KMS-11 (cell line): Measurements from ENCODE around the gene NKAIN4.

ENCODE experiments used
- H2AFZ ChIP-seq: fragments of 200-600 bp; sonication (generic); 2 replicates; pipeline ENCODE4 v1.6.1; 2016; ENCODE audit warnings: antibody characterized with exemption, mixed run types, low read depth
- H3K27ac ChIP-seq: fragments of 200-600 bp; sonication (generic); 2 replicates; pipeline ENCODE4 v1.6.1; 2016; ENCODE audit warnings: mild to moderate bottlenecking, mixed run types
- H3K27me3 ChIP-seq: fragments of 200-600 bp; sonication (generic); 2 replicates; pipeline ENCODE4 v1.6.1; 2017; ENCODE audit warnings: mild to moderate bottlenecking, low read depth, mixed run types, moderate library complexity; ENCODE audit not compliant: insufficient read depth
- H3K36me3 ChIP-seq: fragments of 200-600 bp; sonication (generic); 2 replicates; pipeline ENCODE4 v1.6.1; 2017; ENCODE audit warnings: mild to moderate bottlenecking, mixed run types; ENCODE audit not compliant: insufficient read depth
- H3K4me1 ChIP-seq: fragments of 200-600 bp; sonication (generic); 2 replicates; pipeline ENCODE4 v1.6.1; 2016; ENCODE audit warnings: mild to moderate bottlenecking, low read depth, mixed run types; ENCODE audit not compliant: poor library complexity, severe bottlenecking
- H3K4me2 ChIP-seq: fragments of 200-600 bp; sonication (generic); 2 replicates; pipeline ENCODE4 v1.7.0; 2016; ENCODE audit warnings: mild to moderate bottlenecking, mixed run types
- H3K4me3 ChIP-seq: fragments of 200-600 bp; sonication (generic); IDR thresholded peaks from 2 replicates; pipeline ENCODE4 v1.6.1; 2017; ENCODE audit warnings: low read depth, low read length, mixed read lengths; ENCODE audit not compliant: insufficient read depth
- H3K79me2 ChIP-seq: fragments of 200-600 bp; sonication (generic); 2 replicates; pipeline ENCODE4 v1.6.1; 2016; ENCODE audit warnings: low read depth, mixed run types; ENCODE audit not compliant: insufficient read depth
- H3K9ac ChIP-seq: fragments of 200-600 bp; sonication (generic); 2 replicates; pipeline ENCODE4 v1.6.1; 2016; ENCODE audit warnings: mild to moderate bottlenecking, mixed run types
- H4K20me1 ChIP-seq: fragments of 200-600 bp; sonication (generic); 2 replicates; pipeline ENCODE4 v1.6.1; 2016; ENCODE audit warnings: mild to moderate bottlenecking, mixed run types; ENCODE audit not compliant: insufficient read depth
- CTCF ChIP-seq: fragments of 200-600 bp; sonication (generic); conservative IDR thresholded peaks from 2 replicates; pipeline ENCODE4 v1.6.1; 2017; ENCODE audit warnings: low read depth, mild to moderate bottlenecking, antibody characterized with exemption, low read length, moderate library complexity, mixed read lengths

Gene NKAIN4

GRCh38 chr20:63234693-63235398, 19.4 kb downstream of the NKAIN4 start:
- Histone ChIP-seq H3K79me2 (no peaks in the 10 kb centered on the region), H3K4me3 (no peak overlapping the region), H2AFZ (no peak overlapping the region), H3K4me1 (no peaks in the 10 kb centered on the region), H3K27me3 (peaks cover 96% of the 10 kb centered on the region), H3K36me3 (no peaks in the 10 kb centered on the region), H3K27ac (no peak overlapping the region), H3K4me2 (no peak overlapping the region), H4K20me1 (no peaks in the 10 kb centered on the region), H3K9ac (no peak overlapping the region)
- peak; percentile 59 for TF ChIP-seq CTCF

GRCh38 chr20:63233924-63234323, 20.3 kb downstream of the NKAIN4 start:
- Histone ChIP-seq H3K9ac (no peak overlapping the region), H3K4me2 (no peak overlapping the region), H2AFZ (no peak overlapping the region), H3K79me2 (no peaks in the 10 kb centered on the region), H3K4me3 (no peak overlapping the region), H4K20me1 (no peaks in the 10 kb centered on the region), H3K36me3 (no peaks in the 10 kb centered on the region), H3K4me1 (no peaks in the 10 kb centered on the region), H3K27me3 (peaks cover 96% of the 10 kb centered on the region), H3K27ac (no peak overlapping the region)
- no peak for TF ChIP-seq CTCF

GRCh38 chr20:63233061-63233344, 21.3 kb downstream of the NKAIN4 start:
- H4K20me1 ChIP-seq, result no peaks in the 10 kb centered on the region
- H3K4me1 ChIP-seq, result no peaks in the 10 kb centered on the region
- H3K4me2 ChIP-seq, result no peak overlapping the region
- H3K27ac ChIP-seq, result no peak overlapping the region
- TF ChIP-seq CTCF, result no peak
- H3K36me3 ChIP-seq, result no peaks in the 10 kb centered on the region
- no peak overlapping the region for H3K9ac ChIP-seq
- H3K27me3 ChIP-seq, result peaks cover 96% of the 10 kb centered on the region
- H2AFZ ChIP-seq, result no peak overlapping the region
- no peaks in the 10 kb centered on the region for H3K79me2 ChIP-seq
- no peak overlapping the region for H3K4me3 ChIP-seq

GRCh38 chr20:63232235-63233060, 21.8 kb downstream of the NKAIN4 start:
- no peak overlapping the region for H2AFZ ChIP-seq
- no peaks in the 10 kb centered on the region for H4K20me1 ChIP-seq
- H3K4me1 ChIP-seq, result no peaks in the 10 kb centered on the region
- H3K27me3 ChIP-seq, result peaks cover 94% of the 10 kb centered on the region
- no peaks in the 10 kb centered on the region for H3K79me2 ChIP-seq
- H3K4me3 ChIP-seq, result no peak overlapping the region
- H3K4me2 ChIP-seq, result no peak overlapping the region
- H3K9ac ChIP-seq, result no peak overlapping the region
- no peak overlapping the region for H3K27ac ChIP-seq
- H3K36me3 ChIP-seq, result no peaks in the 10 kb centered on the region
- TF ChIP-seq CTCF, result no peak
